ENCODE results near the gene EFL1. TPM values are rescaled to one million over a fixed set of nuclear protein-coding genes. Genes with fewer than 3 reads are reported as not detected.

The EFL1 gene
- total and polyA plus RNA-seq, 2 of the 8 experiments (the other 6 are each of a cell fraction or from before 2014, with no cell fraction given) = 10.8 to 31.5 TPM

GRCh38 chr15:82110144-82110543 lies 152.4 kb downstream of the EFL1 start:
- Histone ChIP-seq H4K20me1 (replicated peaks in 1 of 2; ENCODE audit: control insufficient read depth in 1 of 2, insufficient read depth in 2 of 2, low read length in 2 of 2) (no peaks in the 10 kb centered on the region), H3K4me3 (ENCODE audit: extremely low read depth in 1 of 4, insufficient read depth in 2 of 4, low read depth in 3 of 4, low read length in 4 of 4) (no peak overlapping the region), H2AK5ac (ENCODE audit: low read depth, low read length) (no peak overlapping the region), H4K8ac (ENCODE audit: extremely low read depth, insufficient read depth, low read length) (peak overlapping the region; percentile 57; the same call in 1 of the 2 replicates), H3K79me2 (ENCODE audit: control insufficient read depth in 1 of 2, insufficient read depth in 2 of 2, low read length in 2 of 2) (no peaks in the 10 kb centered on the region), H3K27ac (ENCODE audit: low read depth, low read length) (no peak overlapping the region), H3K23ac (ENCODE audit: insufficient read length) (no peak overlapping the region), H4K5ac (ENCODE audit: insufficient read length, low read depth, low read length) (no peak overlapping the region), H3K27me3 (replicated peaks in 1 of 4; ENCODE audit: control insufficient read depth in 3 of 4, extremely low read depth in 1 of 4, insufficient read depth in 3 of 4, low read length in 3 of 4) (no peaks in the 10 kb centered on the region), H2BK5ac (ENCODE audit: low read depth, low read length) (no peak overlapping the region), H2BK20ac (ENCODE audit: low read length) (no peak overlapping the region), H3K9me3 (ENCODE audit: insufficient read depth in 2 of 2, low read depth in 1 of 2, low read length in 1 of 2) (no peaks in the 10 kb centered on the region), H4K91ac (replicated peaks; ENCODE audit: insufficient read length, low read length) (no peak overlapping the region), H2BK12ac (ENCODE audit: low read depth, low read length) (no peak overlapping the region), H3K79me1 (ENCODE audit: low read depth, low read length) (no peaks in the 10 kb centered on the region), H3K4ac (replicated peaks; ENCODE audit: insufficient read length, low read depth, low read length) (peak overlapping the region; percentile 69), H2AFZ (ENCODE audit: low read length) (no peak overlapping the region), H3K14ac (ENCODE audit: insufficient read length) (no peak overlapping the region), H2BK15ac (ENCODE audit: low read length) (no peak overlapping the region), H3K36me3 (ENCODE audit: control insufficient read depth in 2 of 4, insufficient read depth in 4 of 4, low read length in 3 of 4) (no peaks in the 10 kb centered on the region), H3K56ac (replicated peaks; ENCODE audit: insufficient read length, low read depth, low read length) (no peak overlapping the region), H3K18ac (ENCODE audit: extremely low read depth, low read length) (no peak overlapping the region), H2BK120ac (replicated peaks; ENCODE audit: low read depth, low read length) (no peak overlapping the region), H3K9ac (replicated peaks in 1 of 4; ENCODE audit: extremely low read depth in 1 of 4, low read depth in 3 of 4, low read length in 3 of 4) (no peak overlapping the region), H3K4me2 (ENCODE audit: insufficient read depth in 1 of 2, low read depth in 2 of 2, low read length in 2 of 2) (no peak overlapping the region), H3K4me1 (replicated peaks in 1 of 4; ENCODE audit: control insufficient read depth in 3 of 4, insufficient read depth in 4 of 4, low read length in 3 of 4) (no peaks in the 10 kb centered on the region), H3K23me2 (ENCODE audit: low read depth, low read length) (no peaks in the 10 kb centered on the region)
- FAIRE-seq (no peak), DNase-seq (ENCODE audit: low read depth in 1 of 2, low spot score in 2 of 2) (no peak)
- WGBS, 2 experiments (ENCODE audit: extremely low coverage in 1 of 2, insufficient coverage in 1 of 2, insufficient read length in 1 of 2, insufficient replicate concordance in 2 of 2, low coverage in 1 of 2, low lambda C conversion rate in 2 of 2, missing lambda C conversion rate in 1 of 2) = 93% methylated on average over 5 of the region's 5 CpGs; no CpG with 5 or more reads in 1 of the 2 experiments
- CTCF ChIA-PET (ENCODE audit: partially characterized antibody) = interaction anchor here (0.6 to 7.3 kb wide), 17 partner anchors 7 to 700 kb away, joined by 3 to 70 read pairs (median 5); no protein-coding TSS in a partner anchor
- POLR2A ChIA-PET (ENCODE audit: partially characterized antibody) = no interaction called here
- TF ChIP-seq TBP (IDR thresholded peaks at IDR 0.05; ENCODE audit: low read depth, low read length) (no peak), YY1 (IDR thresholded peaks at IDR 0.05; ENCODE audit: low read depth, low read length) (no peak), MAFK (IDR thresholded peaks at IDR 0.05; ENCODE audit: low read depth, low read length) (no peak), SP4 (IDR thresholded peaks at IDR 0.05; ENCODE audit: low read length) (no peak), BACH1 (IDR thresholded peaks at IDR 0.05; ENCODE audit: low read length) (no peak), TAF7 (optimal IDR thresholded peaks at IDR 0.05; ENCODE audit: borderline replicate concordance, low read depth, low read length) (no peak), CTCF (IDR thresholded peaks at IDR 0.05; ENCODE audit: control extremely low read depth in 1 of 3, insufficient read depth in 1 of 3, low read depth in 1 of 3, low read length in 3 of 3) (no peak), ZNF274 (IDR thresholded peaks at IDR 0.05; ENCODE audit: borderline replicate concordance, extremely low read depth, low read length) (no peak), EP300 (IDR thresholded peaks at IDR 0.05; ENCODE audit: borderline replicate concordance in 1 of 2, low read depth in 2 of 2, low read length in 2 of 2) (no peak), KDM1A (IDR thresholded peaks at IDR 0.05; ENCODE audit: borderline replicate concordance, low read length) (no peak)
